GM19395 (cell line): ENCODE data around the gene C3orf18.

Source experiments
- ATAC-seq: cut with Tn5 transposase; IDR thresholded peaks from one replicate; pipeline ENCODE4 v1.9.1; 2021; ENCODE audit warnings: mild to moderate bottlenecking, moderate library complexity; ENCODE audit not compliant: unreplicated experiment

C3orf18 gene

DNA sequence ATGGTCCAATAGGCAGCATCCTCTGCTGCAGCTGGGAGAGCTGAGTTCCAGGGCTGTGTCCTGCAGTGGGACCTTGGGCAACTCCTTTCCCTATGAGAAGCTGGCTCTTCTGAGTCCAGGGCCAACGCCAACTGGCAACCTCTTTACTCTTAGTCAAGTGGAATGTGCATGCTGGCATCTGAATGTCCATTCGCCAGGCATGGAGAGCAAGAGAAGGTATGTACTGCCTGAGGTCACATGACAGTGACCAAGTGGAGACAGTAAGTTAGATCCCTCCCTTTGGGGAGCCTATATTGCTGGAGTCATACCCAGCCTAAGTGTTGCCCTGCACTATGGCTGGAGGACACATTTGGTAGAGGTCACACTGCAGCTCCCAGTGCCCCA, 13.9 kb upstream of the C3orf18 start:
- no peak for ATAC-seq

DNA sequence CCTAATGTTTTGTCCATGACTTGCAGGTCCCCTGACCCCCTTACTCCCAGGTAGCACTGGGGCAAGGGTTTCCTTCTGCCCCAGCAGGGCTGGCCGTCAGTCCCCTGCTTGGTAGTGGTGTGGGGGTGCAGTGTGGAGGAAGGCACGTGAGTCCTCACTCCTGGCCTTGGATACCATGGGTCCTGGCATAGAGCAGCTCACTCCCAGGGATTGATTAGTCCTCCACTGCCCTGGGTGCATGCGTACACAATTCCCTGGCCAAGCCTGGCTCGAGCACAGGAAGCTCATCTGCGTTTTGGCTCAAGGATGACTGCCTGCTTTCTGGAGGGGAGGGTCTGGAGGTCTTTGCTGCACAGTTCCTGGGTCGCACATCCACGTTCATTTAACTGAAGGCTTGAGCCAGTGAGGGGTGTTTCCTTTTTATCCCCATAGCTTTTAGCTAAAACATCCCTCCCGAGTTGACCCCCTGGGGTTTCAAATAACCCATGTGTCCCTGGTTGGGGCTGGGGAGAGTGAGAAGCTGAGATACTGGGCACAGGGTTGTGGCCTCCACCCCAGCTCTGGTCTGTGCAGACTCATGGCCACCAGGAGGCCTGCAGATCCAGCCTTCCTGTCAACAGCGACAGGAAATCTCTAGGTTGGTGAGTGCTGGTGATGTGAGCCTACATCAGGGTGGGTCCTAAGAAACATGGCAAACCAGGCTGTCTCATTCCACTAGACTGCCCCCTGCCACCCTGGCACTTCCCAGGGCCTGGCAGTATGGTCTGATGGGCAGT, 13.3 kb upstream of the C3orf18 start:
- ATAC-seq = no peak

DNA sequence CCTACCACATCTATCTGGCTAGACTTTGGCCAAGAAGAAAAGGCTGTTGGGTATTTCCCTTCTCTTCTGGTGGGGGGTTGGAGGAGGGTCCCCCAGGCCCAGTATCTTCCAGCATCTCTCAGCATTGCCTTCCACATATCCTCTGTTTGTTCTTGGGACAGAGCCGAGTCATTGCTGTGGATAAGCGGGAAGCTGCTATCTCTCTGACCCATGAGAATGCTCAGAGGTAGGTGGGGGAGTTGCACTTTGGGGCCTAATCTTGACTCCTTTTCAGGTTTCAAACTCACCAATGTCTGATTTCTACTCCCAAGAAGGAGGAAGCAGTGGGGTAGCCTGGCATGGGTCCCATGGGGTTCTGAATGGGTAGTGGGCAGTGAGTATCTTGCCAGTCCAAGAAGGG, 9.8 kb upstream of the C3orf18 start:
- ATAC-seq = no peak

DNA sequence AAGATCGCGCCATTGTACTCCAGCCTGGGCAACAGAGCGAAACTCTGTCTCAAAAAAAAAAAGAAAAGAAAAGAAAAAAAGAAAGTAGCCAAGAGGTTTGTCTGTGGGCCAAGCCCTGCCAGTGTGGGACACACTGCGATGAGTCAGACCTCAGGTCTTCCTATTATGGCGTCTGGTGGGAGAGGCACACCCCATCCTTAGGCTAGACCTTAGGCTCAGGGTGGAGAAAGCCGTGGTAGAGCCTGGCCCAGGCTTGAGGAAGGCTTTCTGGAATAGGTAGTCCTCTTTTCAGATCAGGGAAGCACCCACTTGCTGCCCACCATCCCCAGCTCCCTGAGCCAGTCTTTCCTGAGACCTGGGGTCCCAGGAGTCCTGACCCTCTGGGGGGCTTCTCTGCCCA, 7.8 kb upstream of the C3orf18 start:
- ATAC-seq = no peak

DNA sequence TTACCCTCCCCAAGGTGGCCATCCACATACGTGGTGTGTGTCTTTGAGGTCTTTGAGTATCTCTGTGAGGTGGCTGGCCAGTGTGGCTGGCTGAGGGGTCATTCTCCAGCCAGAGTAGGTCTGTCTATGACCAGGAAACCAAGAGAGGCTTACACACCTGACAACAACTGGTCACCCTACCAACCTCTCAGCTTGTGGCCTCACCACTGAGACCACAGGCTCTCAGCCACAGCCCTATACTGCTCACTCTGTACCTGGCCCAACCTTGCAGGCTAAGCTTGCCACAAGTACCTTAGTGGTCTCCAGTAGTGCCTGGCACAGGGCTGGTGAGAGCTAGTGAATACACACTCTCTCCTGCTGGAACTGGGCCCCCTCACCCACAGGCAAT, 6.9 kb upstream of the C3orf18 start:
- no peak for ATAC-seq

DNA sequence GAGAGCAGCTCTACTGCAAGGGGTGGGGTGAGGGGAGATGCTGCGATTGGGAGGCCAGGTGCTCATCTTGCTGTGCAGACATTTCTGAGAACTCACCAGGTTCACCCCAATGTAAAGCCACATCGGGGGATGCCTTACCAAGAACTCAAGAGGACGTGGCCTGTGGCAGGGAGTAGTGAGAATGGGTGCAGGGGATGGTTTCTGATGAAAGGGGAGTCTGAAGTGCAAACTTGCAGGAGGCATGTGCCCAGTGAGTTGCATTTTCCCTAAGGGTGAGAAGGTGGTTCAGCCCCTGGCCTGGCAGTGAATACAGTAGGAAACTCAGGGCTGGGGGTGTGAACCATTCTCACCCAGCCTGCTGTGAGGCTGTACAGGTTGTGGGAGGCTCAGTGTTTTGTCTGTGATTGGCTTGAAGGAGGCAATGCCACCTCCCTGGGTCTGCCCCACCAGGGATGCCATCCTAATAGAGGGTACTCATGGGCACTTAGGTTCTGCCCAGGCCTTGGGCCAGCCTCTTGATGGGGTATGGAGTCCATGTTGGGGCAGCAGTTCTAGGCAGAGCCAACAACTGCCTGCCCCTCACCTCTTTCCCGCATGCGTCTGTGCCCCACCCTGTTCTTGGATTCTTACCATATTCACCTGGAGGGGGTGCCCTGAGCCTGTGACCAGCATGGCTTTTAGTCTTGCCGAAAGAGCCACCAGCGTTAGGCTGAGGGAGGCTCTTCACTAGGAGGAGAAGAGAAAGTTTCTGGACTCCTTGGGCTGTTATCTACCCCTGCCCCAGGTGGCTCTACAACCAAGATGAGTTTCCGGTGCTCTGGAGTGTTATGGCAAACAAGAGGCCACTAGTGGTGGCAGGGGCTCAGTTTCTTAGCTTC, 6.3 kb upstream of the C3orf18 start:
- ATAC-seq = no peak

DNA sequence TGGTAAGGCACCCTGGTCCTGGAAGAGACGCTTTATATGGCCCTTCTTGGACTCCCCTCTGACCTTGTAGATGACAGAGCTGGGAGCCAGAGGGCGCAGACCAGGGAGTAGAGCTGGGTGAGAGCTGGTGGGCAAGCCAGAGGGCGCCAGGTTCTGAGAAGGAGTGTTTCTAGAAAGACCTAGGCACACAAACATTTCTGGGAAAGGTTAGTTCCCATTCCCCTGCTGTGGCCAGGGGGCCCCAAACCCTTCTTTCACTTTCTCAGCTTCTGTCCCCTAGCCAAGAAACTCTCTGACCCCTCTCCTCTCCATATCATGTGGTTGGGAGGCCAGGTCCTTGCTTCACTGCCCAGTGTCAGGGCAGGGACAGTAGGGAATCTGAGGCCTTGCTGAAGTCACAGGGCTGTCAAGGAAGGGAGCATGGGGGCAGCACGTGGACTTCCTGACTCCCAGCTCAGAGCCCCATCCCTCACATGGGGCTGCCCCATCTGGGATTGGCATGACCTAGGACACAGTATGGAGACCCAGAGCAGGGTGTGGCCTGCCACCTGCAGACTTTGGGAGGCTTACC, 5.3 kb upstream of the C3orf18 start:
- ATAC-seq = no peak

DNA sequence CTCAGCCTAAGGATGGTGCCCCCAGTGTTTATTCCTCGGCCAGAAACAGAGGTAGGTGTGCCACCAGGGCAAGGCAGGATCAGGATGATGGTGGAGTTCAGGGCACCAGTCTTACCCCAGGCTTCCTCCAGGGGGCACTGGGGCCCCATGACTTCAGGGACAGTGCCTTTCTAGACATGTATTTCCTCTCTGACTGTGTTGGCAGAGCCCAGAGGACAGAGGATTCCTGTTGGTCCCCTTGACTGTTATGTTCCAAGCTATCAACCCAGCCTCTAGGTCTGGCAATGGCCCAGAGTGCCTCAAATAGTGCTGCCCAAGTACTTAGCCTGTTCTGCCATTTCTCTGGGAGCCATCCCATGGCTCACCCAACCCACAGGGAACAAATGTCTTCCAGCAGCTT, 4.6 kb upstream of the C3orf18 start:
- no peak for ATAC-seq

DNA sequence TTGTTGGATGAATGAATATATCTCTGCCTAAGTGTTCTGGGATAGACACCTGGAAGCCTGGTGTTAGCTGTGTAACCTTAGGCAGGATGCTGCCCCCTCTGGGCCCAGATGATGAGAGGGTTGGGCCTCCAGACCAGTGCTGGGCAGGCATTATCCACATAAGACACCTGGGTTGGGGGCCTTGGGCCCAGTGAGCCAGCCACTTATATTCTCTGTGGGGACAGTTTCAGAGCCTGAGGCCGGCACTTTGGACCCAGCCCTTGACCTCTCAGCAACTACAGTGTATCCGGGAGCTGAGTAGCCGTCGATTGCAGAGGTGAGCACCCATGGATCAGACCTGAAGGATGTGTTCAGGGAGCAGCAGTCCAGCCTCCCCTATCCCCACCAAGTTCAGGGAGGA, 3.9 kb upstream of the C3orf18 start:
- ATAC-seq = no peak

DNA sequence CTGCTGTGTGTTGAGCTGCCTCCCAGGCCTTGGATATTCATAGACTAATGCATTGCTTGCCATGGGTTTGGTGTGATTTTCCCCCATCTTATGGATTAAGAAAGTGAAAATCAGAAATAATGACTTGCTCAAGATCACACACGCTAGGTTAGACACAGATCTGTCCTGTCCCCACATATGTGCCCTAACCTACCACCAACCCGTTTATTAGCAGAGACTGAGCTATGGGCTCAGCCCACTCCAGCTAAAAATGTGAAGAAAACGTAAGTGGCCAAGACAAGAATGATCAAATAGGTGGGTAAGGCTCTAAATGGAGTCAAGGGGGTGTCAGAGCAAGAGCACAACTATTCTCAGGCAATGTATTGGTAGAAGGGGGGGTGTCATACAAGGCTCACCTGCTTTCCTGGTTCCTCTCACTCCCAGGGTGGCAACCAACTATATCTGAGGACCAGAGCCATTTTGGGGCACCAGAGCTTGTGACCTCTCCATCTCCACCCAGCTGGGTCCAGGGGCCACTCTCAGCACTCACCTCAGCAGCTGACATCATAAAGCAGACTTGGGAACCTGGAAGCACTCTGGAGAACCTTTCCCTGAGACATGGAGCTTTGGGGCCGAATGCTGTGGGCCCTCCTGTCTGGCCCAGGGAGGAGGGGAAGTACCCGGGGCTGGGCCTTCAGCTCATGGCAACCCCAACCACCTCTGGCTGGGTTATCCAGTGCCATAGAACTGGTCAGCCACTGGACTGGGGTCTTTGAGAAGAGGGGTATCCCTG, 3.1 kb upstream of the C3orf18 start:
- no peak for ATAC-seq

DNA sequence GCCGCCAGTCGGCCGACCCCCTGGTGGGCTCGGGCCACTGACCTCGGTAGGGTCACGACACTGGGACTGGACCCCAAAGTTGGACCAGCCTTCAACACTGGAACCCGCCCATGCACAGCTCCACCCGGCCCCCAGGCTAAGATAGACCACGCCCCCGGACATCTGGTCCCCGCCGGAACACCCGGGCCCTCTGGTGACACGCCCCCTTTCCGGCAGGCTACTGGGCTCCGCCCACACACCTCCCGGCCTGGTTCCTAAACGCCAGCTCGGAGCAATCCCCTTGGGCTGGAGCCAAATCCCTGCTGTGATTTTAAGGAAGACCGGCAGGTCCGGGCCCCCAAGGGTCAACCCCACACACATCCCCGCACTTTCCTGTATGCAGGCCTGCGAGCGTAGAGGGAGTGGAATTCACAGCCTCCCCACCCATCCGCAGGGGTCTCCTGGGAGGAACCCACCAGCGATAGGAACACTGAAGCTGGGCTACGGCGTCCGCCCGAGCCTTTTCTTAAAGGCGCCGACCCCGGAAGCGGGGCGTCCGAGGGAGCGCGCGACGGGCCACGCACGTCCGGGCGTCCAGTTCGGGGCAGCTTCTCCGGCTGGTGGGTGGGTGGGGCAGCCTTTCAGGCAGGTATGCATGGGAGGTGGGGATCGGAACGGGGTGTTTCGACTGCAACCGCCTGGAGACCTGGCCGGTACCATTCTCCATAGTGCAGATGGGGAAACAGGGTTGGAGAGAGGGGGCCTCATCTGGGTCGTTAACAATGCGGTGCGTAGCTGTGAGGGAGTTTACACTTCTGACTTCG, 1.6 kb upstream of the C3orf18 start, which contains the start of gene HEMK1:
Gene HEMK1, plus strand, starts transcription at position 576 of the 803 bp plus-strand sequence. CDS start 1,583 bp downstream, outside the sequence.
- peak; percentile 67 for ATAC-seq

DNA sequence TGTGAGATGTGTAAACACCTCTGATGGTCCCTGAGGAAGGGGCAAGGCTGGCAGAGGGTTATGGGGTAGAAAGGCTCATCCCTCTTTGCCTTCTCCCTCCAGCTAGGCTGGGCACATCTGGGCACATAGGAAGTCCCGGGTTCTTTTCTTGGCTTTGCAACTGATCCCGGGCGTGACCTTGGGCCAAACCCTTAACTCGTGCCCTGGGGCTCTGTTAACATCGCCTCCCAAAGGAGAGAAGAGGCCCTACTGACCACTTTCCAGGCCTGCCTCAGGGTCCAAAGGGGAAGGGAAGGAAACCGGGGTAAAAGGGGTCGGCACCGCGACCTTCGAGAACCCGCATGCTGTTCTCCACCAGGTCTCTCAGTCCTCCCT, 549 bp downstream of the C3orf18 start:
- no peak for ATAC-seq

DNA sequence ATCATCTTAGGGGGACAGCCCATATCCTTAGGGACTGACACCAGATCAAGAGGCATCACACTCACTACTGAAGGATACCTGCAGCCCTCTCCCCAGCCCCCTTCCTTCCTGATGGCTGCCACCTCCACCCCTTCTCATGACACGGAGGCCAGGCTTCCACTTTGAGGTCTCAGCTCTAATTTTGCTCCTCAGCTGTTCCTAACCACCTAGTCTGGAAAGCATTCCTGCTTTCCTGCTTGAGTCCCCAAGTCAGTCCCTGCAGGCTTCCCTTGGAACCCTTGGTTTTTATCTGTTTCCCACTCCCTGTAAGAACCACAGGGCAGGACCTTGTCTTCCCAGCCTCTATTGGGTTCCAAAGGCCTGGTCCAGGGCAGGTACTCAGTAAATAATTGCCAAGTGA, 3.2 kb downstream of the C3orf18 start:
- ATAC-seq = no peak

DNA sequence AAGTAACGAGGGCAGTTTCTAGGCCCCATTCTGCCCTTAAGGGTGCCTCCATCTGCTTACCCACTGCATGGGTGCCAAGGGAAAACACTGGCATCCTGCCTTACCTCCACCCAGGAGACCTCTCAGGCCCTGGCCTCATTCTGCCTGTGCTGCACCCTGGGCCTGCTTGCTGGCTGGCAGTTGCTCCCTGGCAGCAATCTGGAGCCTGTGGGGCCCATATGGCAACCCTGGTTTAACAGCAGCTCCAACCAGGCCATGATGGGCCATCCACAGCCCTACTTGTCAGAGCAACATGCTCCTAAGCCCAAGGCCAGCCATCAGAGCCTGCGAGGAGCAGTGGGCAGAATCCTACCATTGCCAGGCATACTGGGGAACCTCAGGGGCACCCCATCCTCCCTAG, 3.7 kb downstream of the C3orf18 start:
- no peak for ATAC-seq

DNA sequence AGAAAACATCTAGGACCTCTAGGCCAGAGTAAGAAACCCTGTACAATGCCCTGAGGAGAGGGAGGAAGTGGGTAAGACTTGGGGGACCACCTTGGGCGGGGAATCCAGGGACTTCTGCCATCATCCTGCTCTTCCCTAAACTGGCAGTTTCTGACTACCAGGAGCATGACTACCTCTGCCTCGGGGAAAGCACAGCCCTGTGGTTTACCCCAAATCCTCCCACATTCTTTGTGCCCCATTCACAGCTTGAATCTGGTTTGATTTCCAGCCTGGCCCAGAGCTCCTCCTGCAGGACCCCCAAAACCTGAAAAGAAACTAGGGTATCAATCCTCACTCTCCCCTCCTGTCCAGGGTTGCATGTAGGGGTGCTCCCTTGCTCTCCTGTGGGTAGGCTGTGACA, 4.7 kb downstream of the C3orf18 start:
- ATAC-seq = no peak

DNA sequence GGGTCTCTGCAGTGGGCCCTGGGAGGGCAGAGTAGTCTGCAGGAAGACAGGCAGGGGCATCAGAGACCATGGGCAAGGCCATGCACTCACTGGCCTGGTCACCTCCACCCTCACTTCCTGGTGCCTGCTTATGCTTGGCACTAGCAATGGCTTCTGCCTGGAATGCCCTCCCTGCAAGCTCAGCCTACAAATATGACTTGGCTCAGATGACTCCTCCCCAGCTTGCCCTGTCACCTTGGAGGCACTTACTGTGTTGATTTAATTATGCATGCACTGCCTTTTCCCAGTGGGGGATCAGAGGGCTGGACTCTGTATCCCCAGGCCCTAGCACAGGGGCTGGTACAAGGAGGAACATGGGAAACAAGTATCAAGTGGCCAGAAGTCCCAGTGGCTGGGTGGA, 7.8 kb downstream of the C3orf18 start:
- no peak for ATAC-seq

DNA sequence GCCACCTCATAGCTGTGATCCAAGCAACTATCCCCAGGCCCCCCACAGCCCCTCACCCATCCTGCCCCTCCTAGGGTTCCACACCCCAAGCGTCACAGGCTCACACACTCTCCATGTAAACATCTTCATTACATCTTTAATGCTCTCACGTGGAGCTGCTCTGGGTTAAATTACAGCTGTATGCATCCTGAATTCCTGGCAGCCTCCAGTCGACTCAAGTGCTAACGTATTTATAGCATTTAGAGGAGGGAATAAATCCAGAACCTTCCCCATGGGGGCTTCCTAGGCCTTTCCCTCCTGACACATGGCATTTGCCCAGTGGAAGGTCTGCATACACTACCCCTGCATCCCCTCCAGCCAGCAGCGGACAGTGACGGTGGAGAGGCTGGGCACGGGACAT, 9.6 kb downstream of the C3orf18 start:
- no peak for ATAC-seq

DNA sequence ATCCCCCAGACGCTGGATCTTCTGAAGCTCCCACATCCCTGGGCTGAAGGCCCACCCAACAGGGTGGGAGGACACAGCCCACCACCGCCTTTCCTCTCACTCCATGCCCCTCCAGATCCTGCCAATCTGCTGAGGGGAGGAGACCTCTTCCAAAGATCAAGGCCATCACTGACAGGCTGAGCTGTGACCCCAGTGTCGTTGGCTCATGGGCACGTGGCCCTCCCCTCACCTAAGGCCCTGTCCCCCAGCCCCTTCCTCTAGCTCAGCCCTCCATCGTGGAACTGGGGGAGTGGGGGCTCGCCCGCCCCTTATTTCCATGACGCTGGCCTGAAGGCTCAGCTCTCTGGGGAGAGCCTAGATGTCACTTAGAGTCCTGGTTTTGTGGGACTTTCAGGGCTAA, 10.4 kb downstream of the C3orf18 start:
- ATAC-seq = no peak

DNA sequence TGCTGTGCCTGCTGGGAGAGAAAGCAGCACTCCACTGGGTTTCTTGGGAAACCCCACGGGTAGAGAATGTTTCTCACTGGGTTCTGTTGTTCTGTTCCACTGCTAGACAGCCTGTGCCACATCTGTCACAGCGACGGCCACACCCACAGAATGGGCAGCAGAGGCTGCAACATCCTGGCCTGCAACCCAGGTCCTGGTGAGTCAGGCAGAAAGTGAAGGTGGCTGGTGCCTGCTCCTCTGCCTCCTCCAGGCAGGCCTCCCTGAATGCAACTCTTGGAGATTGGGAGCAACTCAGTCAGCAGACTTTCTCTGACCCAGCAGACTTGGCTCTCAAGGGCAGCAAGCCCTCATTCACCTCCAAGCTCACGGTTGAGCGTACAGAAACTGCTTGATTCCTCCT, 13.0 kb downstream of the C3orf18 start:
- no peak for ATAC-seq

DNA sequence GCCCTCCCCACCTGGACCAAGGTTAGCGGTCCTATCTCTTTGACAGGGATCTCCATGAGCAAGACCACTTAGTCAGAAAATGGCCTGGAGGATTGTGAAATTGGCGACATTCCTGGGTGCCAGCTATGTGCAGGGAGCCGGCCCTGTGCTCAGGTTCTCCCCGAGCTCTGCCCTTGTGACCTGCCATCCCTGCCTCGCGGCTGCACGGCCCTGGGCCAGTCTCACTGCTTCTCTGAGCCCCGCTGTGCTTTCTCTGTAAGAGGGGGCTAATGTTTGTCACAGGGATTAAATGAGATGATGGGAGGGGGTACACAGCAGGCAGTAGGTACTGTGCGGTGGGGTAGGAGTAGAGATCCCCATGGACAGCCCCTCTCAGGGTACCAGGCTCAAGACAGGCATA, 14.9 kb downstream of the C3orf18 start:
- ATAC-seq = no peak
